Stimulated activated CD8-positive, alpha-beta memory T cell treated with anti-CD3 and anti-CD28 coated beads, Interleukin-12 subunit alpha, Interleukin-12 subunit beta, amount 100 ng/mL, for 4 hours (primary cell): ENCODE data around the gene SEMA3G.

Experiments
- DNase-seq: peaks from one replicate; pipeline ENCODE4 v3.0.0-alpha.2; 2020; ENCODE audit warnings: low read depth

The SEMA3G gene

DNA sequence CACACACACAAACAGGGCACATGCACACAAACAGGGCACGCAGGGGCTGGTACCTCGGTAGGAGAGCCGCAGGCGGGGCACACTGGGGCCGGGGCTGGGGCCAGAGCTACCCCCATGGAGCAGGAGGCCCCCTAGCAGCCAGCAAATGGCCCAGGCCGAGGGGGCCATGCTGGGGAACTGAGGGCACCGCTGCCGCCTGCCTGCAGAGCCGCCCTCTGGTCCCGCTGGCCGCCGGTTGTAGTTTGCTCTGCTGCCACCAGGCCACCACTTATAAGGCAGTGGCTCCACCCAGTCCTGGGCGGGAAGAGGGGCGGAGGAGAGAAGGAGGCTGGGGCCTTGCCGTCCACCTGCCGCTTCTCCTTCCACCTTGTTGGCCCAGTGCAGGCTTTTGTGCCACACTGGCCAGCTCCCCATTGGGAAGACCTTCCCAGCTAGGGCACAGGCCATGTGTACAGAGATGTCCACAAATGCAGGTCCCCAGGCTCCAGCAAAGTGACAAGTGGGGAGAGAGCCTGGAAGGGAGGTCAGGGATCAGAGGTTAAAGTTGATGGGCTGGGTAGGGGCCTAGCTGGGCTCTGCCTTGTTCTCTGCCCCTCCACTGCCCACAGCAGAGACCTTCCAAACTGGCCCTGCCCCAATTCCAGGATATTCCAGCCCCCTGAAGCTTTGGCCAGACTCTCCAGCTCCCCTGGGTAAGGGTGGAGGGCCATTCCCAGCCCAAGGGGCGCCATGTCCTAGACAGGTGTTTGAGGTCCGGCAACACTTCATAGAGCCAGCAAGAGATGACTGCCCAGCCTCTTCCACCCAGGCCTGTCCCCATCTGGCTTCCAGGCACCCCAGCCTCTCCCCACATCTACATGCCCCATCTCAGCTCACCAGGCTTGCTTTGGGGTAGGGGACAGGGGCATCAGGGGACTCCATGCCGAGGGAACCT, at the start of gene SEMA3G:
Gene SEMA3G, minus strand, starts transcription at position 244 of the 934 bp plus-strand sequence. Its CDS starts 76 bp downstream, at position 168.
- DNase-seq: peak; percentile 33

DNA sequence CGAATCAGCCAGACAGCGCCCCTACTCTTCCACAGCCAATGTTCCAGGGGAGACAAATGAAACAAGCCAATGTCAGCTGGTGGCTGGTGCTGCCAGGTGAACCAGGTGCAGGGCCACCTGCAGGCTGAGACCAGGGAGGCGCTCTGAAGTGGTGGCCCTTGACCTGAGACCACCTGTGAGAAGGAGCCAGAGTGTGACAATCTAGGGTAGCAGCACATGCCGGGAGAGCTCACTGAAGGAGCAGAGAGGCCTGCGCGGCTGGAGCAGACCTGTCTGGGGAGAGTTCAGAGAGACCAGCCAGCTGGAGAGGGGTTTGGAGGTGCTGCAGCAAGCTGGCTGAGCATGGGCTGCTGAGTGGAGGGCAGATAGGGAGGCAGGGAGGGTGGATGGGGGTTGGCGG, 49.5 kb upstream of the SEMA3G start:
- no peak for DNase-seq

DNA sequence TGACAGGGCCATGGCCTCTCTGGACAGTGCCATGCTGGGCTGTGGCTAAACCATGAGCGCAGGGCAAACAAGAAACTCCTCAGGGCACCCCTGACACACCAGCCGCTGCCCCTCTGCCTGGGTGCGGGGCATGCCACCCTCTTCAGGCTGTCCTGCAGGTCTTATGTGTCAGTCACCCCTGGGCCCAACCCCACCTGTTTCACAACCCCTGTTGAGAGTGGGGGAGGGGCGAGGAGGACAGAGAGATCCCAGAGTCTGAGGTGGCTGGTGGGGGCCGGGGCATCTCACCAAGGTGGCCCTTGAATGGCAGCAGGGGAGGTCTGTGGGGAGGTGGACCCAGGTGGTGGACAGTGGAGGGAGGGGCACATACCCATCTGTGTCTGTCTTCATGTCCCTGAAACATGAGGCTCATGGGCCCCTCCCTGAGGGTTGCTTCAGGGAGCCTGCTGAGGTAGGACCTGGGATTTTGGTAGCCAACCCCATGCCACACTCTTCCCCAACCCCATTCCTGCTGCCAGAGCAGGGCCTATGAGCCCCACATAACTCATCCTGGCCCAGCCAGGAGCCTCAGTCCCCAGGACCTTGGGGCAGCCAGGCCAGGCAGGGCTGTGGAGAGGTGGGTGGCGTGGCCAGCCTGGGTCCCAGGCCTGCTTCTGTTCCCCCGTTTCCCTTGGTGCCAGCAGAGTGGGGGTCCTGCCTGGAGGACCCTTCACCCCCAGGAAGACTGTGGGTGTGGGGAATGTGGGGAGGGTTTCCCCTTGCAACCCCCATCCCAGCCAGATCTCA, 48.5 kb upstream of the SEMA3G start:
- DNase-seq: no peak

DNA sequence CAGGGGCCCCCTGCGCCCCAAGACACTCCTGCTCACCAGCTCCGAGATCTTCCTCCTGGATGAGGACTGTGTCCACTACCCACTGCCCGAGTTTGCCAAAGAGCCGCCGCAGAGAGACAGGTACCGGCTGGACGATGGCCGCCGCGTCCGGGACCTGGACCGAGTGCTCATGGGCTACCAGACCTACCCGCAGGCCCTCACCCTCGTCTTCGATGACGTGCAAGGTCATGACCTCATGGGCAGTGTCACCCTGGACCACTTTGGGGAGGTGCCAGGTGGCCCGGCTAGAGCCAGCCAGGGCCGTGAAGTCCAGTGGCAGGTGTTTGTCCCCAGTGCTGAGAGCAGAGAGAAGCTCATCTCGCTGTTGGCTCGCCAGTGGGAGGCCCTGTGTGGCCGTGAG, 47.2 kb upstream of the SEMA3G start:
- no peak for DNase-seq

DNA sequence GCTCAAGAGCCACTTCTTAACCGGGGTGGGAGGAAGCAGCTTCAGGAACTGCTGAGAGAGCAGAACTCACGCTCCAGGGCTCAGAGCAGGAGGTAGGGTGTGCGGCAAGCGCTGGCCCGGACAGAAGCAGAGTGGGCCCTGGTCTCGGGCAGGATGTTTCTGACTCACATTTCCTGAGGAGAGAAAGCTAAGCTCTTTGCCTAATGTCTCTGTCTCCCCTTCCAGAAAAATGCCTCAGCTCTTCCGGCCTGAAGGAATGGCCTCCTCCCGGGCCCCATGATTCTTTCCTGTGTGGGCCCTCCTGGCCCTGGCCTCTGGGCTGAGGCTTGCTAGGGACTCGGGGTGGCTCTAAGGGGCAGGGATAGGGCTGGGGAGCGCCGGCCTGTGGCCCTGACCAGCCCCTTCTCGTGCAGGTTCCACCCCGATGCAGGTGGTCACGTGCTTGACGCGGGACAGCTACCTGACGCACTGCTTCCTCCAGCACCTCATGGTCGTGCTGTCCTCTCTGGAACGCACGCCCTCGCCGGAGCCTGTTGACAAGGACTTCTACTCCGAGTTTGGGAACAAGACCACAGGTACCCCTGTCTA, 46.1 kb upstream of the SEMA3G start:
- DNase-seq: no peak

DNA sequence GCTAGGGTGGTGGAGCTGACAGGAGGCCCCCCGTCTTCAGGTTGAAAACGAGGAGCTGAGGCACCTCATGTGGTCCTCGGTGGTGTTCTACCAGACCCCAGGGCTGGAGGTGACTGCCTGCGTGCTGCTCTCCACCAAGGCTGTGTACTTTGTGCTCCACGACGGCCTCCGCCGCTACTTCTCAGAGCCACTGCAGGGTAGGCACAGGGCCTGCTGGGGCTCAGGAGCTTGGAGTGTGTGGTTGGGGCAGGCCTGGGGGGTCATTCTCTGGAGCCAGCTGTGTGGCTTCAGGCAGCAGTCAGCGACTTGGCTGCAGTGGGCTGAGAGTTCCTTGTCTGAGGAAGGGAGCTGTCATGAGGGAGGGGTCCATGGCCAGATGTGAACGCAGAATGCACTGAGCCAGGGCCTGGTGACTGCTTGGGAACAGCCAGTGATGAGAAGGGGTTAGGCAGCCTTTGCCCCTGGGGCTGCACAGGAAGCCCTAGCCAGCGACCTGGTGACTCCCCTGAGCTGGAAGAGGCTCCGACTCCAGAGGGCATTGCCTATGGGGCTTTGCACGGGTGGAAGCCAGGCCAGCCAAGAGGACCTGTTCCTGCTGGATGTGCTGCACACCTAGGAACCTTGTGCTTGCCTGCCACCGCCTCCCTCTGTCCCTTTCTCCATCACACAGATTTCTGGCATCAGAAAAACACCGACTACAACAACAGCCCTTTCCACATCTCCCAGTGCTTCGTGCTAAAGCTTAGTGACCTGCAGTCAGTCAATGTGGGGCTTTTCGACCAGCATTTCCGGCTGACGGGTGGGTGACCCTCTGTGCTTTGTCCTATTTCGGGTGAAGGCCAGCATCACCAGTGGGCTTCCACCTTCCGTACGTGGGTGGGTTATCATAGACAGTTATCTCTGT, 45.4 kb upstream of the SEMA3G start:
- DNase-seq: no peak

DNA sequence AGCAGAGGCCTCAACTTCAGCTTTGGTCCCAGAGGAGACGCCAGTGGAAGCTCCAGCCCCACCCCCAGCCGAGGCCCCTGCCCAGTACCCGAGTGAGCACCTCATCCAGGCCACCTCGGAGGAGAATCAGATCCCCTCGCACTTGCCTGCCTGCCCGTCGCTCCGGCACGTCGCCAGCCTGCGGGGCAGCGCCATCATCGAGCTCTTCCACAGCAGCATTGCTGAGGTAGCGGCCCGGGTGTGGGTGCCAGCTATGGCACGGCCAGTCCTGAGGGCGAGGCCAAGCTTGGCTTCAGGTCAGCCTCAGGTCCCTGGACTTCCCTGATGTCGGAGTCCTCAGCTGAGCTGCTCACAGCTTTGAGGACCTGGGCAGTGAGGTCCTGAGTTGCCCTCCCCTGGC, 44.5 kb upstream of the SEMA3G start:
- DNase-seq: no peak

DNA sequence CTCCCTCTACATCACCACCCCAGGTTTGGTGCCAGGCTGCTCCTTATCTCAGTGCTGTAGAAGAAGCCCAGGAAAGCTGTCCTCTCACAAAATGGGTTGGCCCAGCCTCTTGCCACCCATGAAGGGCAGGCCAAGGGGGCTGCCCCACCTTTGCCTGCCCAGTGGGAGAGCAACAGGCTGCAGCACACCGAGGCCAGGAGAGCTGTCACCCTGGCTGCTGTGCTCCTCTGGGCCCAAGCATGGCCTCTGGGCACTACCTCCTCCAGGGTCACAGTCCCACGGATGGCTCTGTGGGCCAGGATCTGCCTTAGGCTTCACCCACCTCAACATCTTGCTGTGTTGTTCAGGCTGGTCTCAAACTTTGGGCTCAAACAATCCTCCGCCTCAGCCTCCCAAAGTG, 43.8 kb upstream of the SEMA3G start:
- DNase-seq: no peak

DNA sequence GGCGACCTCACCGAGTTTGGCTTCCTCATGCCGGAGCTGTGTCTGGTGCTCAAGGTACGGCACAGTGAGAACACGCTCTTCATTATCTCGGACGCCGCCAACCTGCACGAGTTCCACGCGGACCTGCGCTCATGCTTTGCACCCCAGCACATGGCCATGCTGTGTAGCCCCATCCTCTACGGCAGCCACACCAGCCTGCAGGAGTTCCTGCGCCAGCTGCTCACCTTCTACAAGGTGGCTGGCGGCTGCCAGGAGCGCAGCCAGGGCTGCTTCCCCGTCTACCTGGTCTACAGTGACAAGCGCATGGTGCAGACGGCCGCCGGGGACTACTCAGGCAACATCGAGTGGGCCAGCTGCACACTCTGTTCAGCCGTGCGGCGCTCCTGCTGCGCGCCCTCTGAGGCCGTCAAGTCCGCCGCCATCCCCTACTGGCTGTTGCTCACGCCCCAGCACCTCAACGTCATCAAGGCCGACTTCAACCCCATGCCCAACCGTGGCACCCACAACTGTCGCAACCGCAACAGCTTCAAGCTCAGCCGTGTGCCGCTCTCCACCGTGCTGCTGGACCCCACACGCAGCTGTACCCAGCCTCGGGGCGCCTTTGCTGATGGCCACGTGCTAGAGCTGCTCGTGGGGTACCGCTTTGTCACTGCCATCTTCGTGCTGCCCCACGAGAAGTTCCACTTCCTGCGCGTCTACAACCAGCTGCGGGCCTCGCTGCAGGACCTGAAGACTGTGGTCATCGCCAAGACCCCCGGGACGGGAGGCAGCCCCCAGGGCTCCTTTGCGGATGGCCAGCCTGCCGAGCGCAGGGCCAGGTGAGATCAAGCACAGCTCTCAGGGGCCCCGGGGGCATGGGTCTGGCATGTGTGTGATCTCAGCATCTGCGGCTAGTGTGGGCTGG, 43.1 kb upstream of the SEMA3G start:
- no peak for DNase-seq

DNA sequence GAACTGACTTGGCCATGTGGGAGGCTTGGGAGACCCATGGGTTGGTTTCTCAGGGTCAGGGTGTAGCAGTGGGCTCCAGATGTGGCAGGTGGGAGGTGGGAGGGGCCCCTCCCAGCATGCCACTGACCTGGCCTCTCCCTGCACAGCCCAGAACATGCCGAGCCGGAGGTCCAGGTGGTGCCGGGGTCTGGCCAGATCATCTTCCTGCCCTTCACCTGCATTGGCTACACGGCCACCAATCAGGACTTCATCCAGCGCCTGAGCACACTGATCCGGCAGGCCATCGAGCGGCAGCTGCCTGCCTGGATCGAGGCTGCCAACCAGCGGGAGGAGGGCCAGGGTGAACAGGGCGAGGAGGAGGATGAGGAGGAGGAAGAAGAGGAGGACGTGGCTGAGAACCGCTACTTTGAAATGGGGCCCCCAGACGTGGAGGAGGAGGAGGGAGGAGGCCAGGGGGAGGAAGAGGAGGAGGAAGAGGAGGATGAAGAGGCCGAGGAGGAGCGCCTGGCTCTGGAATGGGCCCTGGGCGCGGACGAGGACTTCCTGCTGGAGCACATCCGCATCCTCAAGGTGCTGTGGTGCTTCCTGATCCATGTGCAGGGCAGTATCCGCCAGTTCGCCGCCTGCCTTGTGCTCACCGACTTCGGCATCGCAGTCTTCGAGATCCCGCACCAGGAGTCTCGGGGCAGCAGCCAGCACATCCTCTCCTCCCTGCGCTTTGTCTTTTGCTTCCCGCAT, 42.3 kb upstream of the SEMA3G start:
- DNase-seq: no peak

DNA sequence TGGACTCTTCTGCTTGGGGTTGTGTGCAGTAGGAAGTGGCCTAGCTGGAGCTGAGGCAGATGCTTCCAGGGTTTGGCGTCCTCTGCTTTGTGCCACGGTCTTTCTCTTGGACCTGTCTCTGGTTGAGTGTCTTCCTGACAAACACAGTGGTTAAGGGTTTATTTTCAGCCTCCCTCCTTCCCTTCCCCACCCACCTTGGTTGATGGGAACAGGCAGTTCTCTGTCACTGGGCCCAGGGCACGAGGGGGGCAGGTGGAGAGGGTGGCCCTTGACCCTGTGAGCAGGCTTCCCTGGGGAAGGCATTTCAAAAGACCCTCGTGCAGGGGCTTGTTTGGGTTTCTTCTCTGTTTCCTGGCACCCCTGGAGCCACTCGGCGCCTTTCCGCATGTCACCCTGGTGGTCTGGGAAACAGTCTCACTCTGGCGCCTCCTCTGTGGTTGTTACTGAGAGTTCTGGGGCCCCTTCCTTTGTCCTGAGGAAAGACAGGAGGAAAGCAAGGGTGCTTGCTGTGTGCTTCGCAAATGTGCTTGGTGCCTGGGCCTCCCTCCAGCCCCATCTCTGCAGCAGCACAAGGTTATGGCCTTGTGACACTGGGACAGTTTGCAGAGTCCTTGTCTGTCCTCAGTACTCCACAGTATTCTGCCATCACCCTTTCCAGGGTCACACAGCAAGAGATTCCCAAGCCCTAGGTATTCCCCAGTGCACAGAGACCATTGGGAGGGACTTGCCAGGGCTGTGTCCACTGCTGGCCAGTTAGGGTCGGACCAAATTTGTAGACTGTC, 40.0 kb upstream of the SEMA3G start:
- DNase-seq: no peak

DNA sequence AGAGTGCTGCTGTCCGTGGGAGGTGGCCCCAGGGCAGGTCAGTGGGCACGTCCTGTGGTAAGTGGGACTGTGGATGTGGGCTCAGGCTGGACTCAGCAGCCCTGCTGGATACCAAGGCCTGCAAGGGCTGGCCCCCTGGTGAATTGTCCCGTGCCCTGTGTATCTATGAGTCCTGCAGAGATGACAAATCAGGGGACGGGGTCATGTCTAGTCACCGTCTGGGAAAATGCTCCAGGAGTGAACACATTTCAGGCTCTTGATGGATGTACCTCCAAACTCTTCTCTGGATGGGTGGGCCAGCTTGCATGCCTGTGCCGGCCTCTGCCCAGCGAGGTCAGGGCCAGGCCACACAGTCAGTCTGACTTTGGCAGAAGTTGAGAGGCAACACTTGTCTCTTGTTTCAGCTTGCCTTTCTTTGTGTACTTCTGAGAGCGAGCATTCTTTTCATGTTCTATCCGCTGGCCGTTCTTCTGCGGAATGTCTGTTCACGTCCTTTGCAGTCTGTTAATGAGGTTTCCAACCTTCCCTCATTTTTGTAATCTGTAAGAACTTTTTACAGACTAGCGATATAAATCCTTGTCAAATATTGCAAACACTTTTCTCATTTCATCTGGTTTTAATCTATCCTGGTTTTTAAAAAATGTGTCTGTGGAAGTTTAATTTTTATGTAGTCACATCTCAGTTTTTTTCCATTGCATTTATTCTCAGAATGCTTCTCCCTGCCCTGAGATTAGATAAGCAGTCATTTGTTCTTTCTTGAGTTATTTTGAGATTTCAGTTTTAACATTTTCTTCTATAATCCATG, 38.9 kb upstream of the SEMA3G start:
- DNase-seq: no peak

DNA sequence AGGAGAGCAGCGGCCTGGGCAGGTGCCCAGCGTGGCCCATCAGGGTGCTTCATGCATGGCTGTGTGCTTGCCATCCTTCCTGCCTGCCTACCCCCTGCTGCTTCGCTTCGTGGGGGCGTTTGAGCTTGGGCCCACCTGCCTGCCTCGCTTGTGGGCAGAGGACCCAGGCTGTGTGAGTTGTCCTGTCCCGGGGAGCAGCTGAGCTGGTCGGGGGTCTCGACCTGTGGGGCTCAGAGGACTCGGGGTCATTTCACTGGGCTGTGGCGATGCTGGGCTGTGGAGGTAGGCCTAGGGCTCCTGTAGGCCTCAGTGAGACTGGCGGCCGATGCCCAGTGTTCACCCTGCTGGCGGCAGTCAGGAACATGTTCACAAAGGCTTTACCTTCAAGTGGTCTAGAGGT, 38.2 kb upstream of the SEMA3G start:
- DNase-seq: no peak

DNA sequence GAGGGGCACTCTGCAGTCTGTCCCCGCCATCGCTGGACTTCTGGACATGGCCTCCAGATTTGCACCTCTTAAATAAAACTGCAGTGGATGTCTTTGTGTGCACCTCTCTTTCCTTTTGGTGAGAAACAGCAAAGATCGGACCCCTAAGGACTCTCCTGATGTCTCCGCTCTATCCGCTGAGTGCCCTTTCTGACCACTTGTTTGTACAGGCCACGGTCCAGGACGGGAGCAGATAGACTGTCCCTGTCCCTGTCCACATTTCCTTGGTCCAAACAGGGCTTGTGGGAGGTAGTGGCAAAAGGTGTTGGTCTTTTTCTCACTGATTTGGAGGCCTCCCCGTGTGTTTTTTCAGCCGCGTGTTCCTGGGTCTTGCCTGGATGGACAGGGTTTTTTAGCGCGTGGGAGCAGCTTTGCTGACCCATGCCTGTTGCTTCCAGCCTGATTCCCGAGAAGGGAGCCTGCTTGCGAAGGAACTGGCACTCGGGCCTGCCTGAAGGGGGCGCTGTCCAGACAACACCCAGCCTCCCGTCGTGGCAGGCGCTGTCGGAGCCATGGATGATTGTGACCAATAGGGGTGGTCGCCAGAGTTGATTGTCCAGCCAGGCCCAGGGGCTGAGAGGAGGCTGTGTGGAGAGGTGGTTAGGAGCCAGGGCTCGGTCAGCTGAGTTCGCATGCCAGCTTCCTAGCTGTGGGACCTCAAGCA, 37.1 kb upstream of the SEMA3G start:
- DNase-seq: no peak

DNA sequence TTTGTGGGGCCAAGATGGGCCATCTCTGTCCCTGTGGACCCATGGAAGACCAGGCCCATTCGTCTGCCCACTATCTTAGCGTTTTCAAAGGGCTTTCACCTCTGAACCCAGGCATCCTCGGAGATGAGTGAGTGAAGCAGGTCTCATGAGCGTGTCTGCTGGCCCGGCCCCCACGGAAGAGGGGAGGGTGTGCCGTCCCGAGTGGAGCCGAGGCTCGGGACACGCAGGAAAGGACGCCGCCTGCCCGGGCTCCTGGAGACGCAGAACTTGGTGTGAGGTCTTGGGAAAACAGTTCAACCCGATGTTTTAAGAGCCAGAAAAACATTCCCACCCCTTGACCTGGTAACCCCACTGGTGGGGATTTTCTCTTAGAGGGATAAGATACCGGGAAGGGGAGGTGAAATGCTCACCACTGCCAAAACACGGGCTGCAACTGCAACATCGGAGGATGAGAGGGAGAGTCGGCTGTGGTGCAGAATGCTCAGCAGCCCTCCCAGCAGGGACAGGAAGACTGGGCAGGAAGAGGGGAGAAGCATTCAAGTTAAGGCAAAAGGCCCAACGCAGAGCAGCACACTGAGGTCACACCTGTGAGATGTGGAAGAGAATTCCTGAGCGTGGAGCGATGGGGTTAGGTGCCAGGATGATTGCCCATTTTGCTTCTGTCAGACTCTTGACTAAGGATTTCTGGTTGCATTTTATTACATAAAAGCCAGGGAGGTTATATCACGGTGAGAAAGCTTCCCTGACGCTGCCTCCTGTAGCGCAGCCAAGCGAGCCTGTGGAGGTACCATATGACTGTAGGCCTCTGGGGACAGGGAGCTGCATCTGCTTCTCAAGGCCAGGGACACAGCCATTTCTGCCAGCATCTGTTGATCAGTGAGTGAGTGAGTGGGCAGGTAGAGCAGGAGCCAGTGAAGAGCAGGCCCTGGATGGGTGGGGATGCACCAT, 36.1 kb upstream of the SEMA3G start:
- DNase-seq: no peak

DNA sequence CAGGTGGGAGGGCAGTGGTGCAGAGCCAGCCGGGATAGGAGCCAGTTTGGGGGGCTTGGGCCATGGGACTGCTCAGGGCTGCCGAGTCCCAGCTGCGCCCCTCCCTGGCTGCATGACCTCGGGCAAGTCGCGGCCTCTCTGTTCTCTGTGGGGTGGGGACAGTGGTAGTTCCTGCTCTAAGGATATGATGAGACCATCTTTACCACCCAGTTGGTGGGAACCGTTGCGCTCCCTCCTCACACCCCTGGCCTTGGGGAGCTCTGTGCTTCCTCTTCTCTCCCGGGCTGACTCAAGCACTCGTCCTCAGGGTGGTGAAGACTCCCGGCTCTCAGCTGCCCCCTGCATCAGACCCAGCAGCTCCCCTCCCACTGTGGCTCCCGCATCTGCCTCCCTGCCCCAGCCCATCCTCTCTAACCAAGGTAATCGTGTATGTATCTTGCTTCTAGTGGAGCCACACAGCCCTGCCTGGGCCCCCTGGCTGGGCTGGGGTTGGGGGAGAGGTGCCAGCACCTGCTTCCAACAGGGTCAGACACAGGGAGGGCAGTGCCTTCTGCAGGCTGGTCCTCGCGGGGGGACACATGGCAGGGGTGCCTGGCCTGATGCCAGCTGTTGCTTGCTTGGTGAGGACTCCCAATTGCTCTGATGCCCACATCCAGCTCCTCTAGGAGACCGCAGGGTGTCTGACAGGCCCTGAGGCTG, 35.1 kb upstream of the SEMA3G start:
- DNase-seq: no peak
